HG02943 (cell line): ENCODE results near the gene FAM83D.
"Not testable (repeated sequence)": the region's sequence is repeated elsewhere in the genome, so short reads cannot be mapped to it uniquely, and the experiment has no call there.

Experiments used
- ATAC-seq: cut with Tn5 transposase; IDR thresholded peaks from one replicate; pipeline ENCODE4 v1.9.1; 2021; ENCODE audit warnings: mild to moderate bottlenecking, low read depth, moderate library complexity; ENCODE audit not compliant: unreplicated experiment

The FAM83D gene

GRCh38 chr20:38932457-38933120 lies 6.4 kb downstream of the FAM83D start:
- ATAC-seq, result no peak

GRCh38 chr20:38934530-38934929 lies 8.3 kb downstream of the FAM83D start:
- no peak for ATAC-seq

GRCh38 chr20:38935285-38935684 lies 9.1 kb downstream of the FAM83D start:
- ATAC-seq, result no peak

- no peak for ATAC-seq
Measured at GRCh38 chr20:38935967-38936407, 9.8 kb downstream of the FAM83D start.

GRCh38 chr20:38937000-38937399 lies 10.8 kb downstream of the FAM83D start:
- no peak for ATAC-seq

- ATAC-seq, result no peak
Measured at GRCh38 chr20:38937978-38938473, 11.8 kb downstream of the FAM83D start.

GRCh38 chr20:38939686-38940085 lies 13.5 kb downstream of the FAM83D start:
- ATAC-seq, result no peak

- no peak for ATAC-seq
Measured at GRCh38 chr20:38940644-38941043, 14.4 kb downstream of the FAM83D start.

GRCh38 chr20:38941726-38942389 lies 15.6 kb downstream of the FAM83D start:
- ATAC-seq, result no peak

GRCh38 chr20:38945012-38945411 lies 18.8 kb downstream of the FAM83D start:
- no peak for ATAC-seq

GRCh38 chr20:38946836-38947235 lies 20.6 kb downstream of the FAM83D start:
- no peak for ATAC-seq

- no peak for ATAC-seq
Measured at GRCh38 chr20:38947931-38948362, 21.7 kb downstream of the FAM83D start.

GRCh38 chr20:38950254-38950653 lies 24.0 kb downstream of the FAM83D start:
- ATAC-seq, result no peak

GRCh38 chr20:38951611-38952010 lies 25.4 kb downstream of the FAM83D start:
- no peak for ATAC-seq

GRCh38 chr20:38952153-38952552 lies 25.9 kb downstream of the FAM83D start:
- ATAC-seq, result no peak

GRCh38 chr20:38953630-38954340 lies 27.6 kb downstream of the FAM83D start:
- no peak for ATAC-seq

- ATAC-seq, result no peak
Measured at GRCh38 chr20:38957235-38957876, 31.1 kb downstream of the FAM83D start.

GRCh38 chr20:38957915-38958485 lies 31.8 kb downstream of the FAM83D start:
- no peak for ATAC-seq

- not testable (repeated sequence) for ATAC-seq
Measured at GRCh38 chr20:38960187-38960687, 34.0 kb downstream of the FAM83D start.

GRCh38 chr20:38961530-38962043 lies 35.4 kb downstream of the FAM83D start:
- ATAC-seq, result peak; percentile 5
